ENCODE data around the gene TRIM34. TPM values are rescaled to one million over a fixed set of nuclear protein-coding genes. Genes with fewer than 3 reads are reported as not detected.

The TRIM34 gene
- total RNA-seq, 1 experiment from 2014 or later, result 0.42 TPM

DNA sequence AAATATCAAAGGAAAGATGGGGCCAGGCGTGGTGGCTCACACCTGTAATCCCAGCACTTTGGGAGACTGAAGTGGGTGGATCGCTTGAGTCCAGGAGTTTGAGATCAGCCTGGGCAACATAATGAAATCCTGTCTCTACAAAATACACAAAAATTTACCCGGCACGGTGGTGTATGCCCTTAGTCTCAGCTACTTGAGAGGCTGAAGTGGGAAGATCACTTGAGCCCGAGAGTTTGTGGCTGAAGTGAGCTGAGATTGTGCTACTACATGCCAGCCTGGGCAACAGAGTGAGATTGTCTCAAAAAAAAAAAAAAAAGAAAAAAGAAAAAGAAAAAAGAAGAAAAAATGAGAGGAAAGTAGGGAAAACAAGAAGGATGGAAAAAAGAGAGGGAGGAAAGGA lies 32.2 kb upstream of the TRIM34 start:
- no peaks in the 10 kb centered on the region for H4K20me1 ChIP-seq (ENCODE audit: insufficient read depth)
- H3K36me3 ChIP-seq (ENCODE audit: control insufficient read depth in 1 of 2, insufficient read depth in 2 of 2, low read length in 2 of 2), result no peaks in the 10 kb centered on the region
- H3K79me2 ChIP-seq (ENCODE audit: insufficient read depth, low read length), result no peaks in the 10 kb centered on the region
- ATAC-seq, result no peak
- TF ChIP-seq, protein P1, sequence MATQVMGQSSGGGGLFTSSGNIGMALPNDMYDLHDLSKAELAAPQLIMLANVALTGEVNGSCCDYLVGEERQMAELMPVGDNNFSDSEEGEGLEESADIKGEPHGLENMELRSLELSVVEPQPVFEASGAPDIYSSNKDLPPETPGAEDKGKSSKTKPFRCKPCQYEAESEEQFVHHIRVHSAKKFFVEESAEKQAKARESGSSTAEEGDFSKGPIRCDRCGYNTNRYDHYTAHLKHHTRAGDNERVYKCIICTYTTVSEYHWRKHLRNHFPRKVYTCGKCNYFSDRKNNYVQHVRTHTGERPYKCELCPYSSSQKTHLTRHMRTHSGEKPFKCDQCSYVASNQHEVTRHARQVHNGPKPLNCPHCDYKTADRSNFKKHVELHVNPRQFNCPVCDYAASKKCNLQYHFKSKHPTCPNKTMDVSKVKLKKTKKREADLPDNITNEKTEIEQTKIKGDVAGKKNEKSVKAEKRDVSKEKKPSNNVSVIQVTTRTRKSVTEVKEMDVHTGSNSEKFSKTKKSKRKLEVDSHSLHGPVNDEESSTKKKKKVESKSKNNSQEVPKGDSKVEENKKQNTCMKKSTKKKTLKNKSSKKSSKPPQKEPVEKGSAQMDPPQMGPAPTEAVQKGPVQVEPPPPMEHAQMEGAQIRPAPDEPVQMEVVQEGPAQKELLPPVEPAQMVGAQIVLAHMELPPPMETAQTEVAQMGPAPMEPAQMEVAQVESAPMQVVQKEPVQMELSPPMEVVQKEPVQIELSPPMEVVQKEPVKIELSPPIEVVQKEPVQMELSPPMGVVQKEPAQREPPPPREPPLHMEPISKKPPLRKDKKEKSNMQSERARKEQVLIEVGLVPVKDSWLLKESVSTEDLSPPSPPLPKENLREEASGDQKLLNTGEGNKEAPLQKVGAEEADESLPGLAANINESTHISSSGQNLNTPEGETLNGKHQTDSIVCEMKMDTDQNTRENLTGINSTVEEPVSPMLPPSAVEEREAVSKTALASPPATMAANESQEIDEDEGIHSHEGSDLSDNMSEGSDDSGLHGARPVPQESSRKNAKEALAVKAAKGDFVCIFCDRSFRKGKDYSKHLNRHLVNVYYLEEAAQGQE (IDR thresholded peaks at IDR 0.05; ENCODE audit: low read depth), result no peak
- BruUV-seq (replicated peaks), result no TSS peak
- H3K9ac ChIP-seq (ENCODE audit: low read length), result no peak overlapping the region
- no peak overlapping the region for H3K27ac ChIP-seq (ENCODE audit: low read depth, low read length)
- no peak overlapping the region for H2AFZ ChIP-seq (ENCODE audit: low read depth, low read length, poor library complexity, severe bottlenecking)
- ChIA-PET CTCF (interaction anchor here (1.2 kb wide), 1 partner anchor 7 kb away, joined by 3 read pairs; no protein-coding TSS in a partner anchor), RAD21 (ENCODE audit: low non-redundant PET in 1 of 2, low total read pairs in 2 of 2, uncharacterized antibody in 2 of 2, unreplicated experiment in 2 of 2) (no interaction called here), POLR2A (interaction anchor here (1.9 kb wide), 1 partner anchor 87 kb away, joined by 5 read pairs; no protein-coding TSS in a partner anchor)
- peaks cover 3 to 27% of the 10 kb centered on the region in 2 experiments; a peak in 3 of 4 replicates for H3K4me1 ChIP-seq (ENCODE audit: control insufficient read depth in 1 of 2, insufficient read depth in 2 of 2, low read length in 2 of 2)
- H3K9me2 ChIP-seq (ENCODE audit: insufficient read depth), result no peaks in the 10 kb centered on the region
- no peak overlapping the region for H3K4me2 ChIP-seq (ENCODE audit: low read length)
- DNase-seq (ENCODE audit: low read depth, low spot score), result no peak
- H3K4me3 ChIP-seq (replicated peaks in 1 of 2; ENCODE audit: low read depth in 1 of 2, low read length in 2 of 2), result no peak overlapping the region
- intact Hi-C loops (cut with micrococcal nuclease), result no loop called here
- no peaks in the 10 kb centered on the region for H3K27me3 ChIP-seq (ENCODE audit: insufficient read depth, low read length)
- no peaks in the 10 kb centered on the region for H3K9me3 ChIP-seq (ENCODE audit: control insufficient read depth in 1 of 2, insufficient read depth in 1 of 2, low read depth in 1 of 2, low read length in 2 of 2)

DNA sequence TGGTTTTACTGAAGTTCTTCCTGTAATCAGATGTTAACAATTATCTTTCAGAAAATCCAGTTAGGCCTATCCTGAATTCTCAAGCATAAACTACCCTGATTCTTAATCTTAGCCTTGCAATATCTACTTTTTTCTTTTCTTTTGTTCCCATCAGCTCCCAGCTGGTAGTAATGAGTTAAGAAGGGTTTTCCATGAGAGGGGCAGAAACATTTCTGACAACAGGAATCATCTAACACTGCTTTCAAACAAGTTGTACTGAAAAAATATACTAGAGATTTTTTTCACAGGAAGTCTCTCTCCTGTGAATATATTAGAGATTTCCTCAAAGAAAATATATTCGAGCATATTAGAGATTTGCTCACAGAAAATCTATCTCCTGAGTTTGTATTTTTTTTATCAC lies 31.7 kb upstream of the TRIM34 start:
- H3K27me3 ChIP-seq (ENCODE audit: insufficient read depth, low read length), result no peaks in the 10 kb centered on the region
- peaks cover 3 to 27% of the 10 kb centered on the region in 2 experiments; a peak in 3 of 4 replicates for H3K4me1 ChIP-seq (ENCODE audit: control insufficient read depth in 1 of 2, insufficient read depth in 2 of 2, low read length in 2 of 2)
- no peaks in the 10 kb centered on the region for H3K79me2 ChIP-seq (ENCODE audit: insufficient read depth, low read length)
- BruUV-seq (replicated peaks), result no TSS peak
- no peak overlapping the region for H3K4me3 ChIP-seq (replicated peaks in 1 of 2; ENCODE audit: low read depth in 1 of 2, low read length in 2 of 2)
- ChIA-PET POLR2A (interaction anchor here (1.9 kb wide), 1 partner anchor 87 kb away, joined by 5 read pairs; no protein-coding TSS in a partner anchor), RAD21 (ENCODE audit: low non-redundant PET in 1 of 2, low total read pairs in 2 of 2, uncharacterized antibody in 2 of 2, unreplicated experiment in 2 of 2) (no interaction called here), CTCF (no interaction called here)
- H3K36me3 ChIP-seq (ENCODE audit: control insufficient read depth in 1 of 2, insufficient read depth in 2 of 2, low read length in 2 of 2), result no peaks in the 10 kb centered on the region
- ATAC-seq (no peak), DNase-seq (ENCODE audit: low read depth, low spot score) (no peak)
- no peaks in the 10 kb centered on the region for H3K9me2 ChIP-seq (ENCODE audit: insufficient read depth)
- H3K27ac ChIP-seq (ENCODE audit: low read depth, low read length), result no peak overlapping the region
- H3K9ac ChIP-seq (ENCODE audit: low read length), result no peak overlapping the region
- H3K4me2 ChIP-seq (ENCODE audit: low read length), result no peak overlapping the region
- no peak overlapping the region for H2AFZ ChIP-seq (ENCODE audit: low read depth, low read length, poor library complexity, severe bottlenecking)
- no peaks in the 10 kb centered on the region for H4K20me1 ChIP-seq (ENCODE audit: insufficient read depth)
- H3K9me3 ChIP-seq (ENCODE audit: control insufficient read depth in 1 of 2, insufficient read depth in 1 of 2, low read depth in 1 of 2, low read length in 2 of 2), result no peaks in the 10 kb centered on the region
- intact Hi-C loops (cut with micrococcal nuclease), result no loop called here
- TF ChIP-seq ZNF274 (IDR thresholded peaks at IDR 0.05; ENCODE audit: low read depth, low read length) (no peak), CBX3 (IDR thresholded peaks at IDR 0.05; ENCODE audit: low read depth) (no peak), SIN3A (IDR thresholded peaks at IDR 0.05; ENCODE audit: low read depth) (no peak), ATF3 (IDR thresholded peaks at IDR 0.05) (no peak), SP1 (IDR thresholded peaks at IDR 0.05; ENCODE audit: low read depth) (no peak), ZFX (IDR thresholded peaks at IDR 0.05) (no peak), POLR2A (IDR thresholded peaks at IDR 0.05; ENCODE audit: borderline replicate concordance, extremely low read depth, insufficient read depth, insufficient read length) (no peak), JUND (IDR thresholded peaks at IDR 0.05) (no peak), ZBTB33 (IDR thresholded peaks at IDR 0.05; ENCODE audit: extremely low read depth, insufficient replicate concordance, low read length) (no peak), CTCF (IDR thresholded peaks at IDR 0.05 in 2 of 3, conservative IDR thresholded peaks at IDR 0.05 in 1 of 3; ENCODE audit: borderline replicate concordance in 1 of 3, insufficient read depth in 1 of 3, low read depth in 2 of 3, low read length in 2 of 3) (no peak), FOSL1 (IDR thresholded peaks at IDR 0.05; ENCODE audit: low read depth) (no peak), EZH2 (IDR thresholded peaks at IDR 0.05) (no peak)

Measured in HCT116 (cell line).